Stomach (tissue), 9 donors: ENCODE results near the gene IL12RB2. TPM values are rescaled to one million over a fixed set of nuclear protein-coding genes. Genes with fewer than 3 reads are reported as not detected.

Experiments
- DNase-seq, 2 donors: peaks; one replicate each; pipeline versions ENCODE4 v3.0.0 to v3.0.0-alpha.2; 2013 to 2019
- H3K27ac ChIP-seq, 5 donors: fragments of 200-600 bp in 4 of 5; sonication (generic) in 4 of 5; one replicate each; pipeline ENCODE4 v1.5.1; 2013 to 2019; ENCODE audit warnings: mild to moderate bottlenecking in 1 of 5, moderate library complexity in 1 of 5
- H3K27me3 ChIP-seq, 3 donors: fragments of 200-600 bp; sonication (generic); one replicate each; pipeline ENCODE4 v1.5.1; 2017 to 2019; ENCODE audit warnings: mixed run types in 1 of 3
- H3K36me3 ChIP-seq, 4 donors: fragments of 200-600 bp; sonication (generic); 1 replicate in 3 of 4; 2 replicates in 1 of 4; pipeline ENCODE4 v1.5.1; 2016 to 2019
- H3K4me1 ChIP-seq, 4 donors: fragments of 200-600 bp; sonication (generic); one replicate each; pipeline ENCODE4 v1.5.1; 2016 to 2019
- H3K4me3 ChIP-seq, 4 donors: fragments of 200-600 bp; sonication (generic) in 3 of 4; one replicate each; pipeline ENCODE4 v1.5.1; 2016 to 2019; ENCODE audit warnings: mild to moderate bottlenecking in 1 of 4
- H3K9me3 ChIP-seq, 4 donors: fragments of 200-600 bp; sonication (generic); one replicate each; pipeline ENCODE4 v1.5.1; 2016 to 2019
- EP300 ChIP-seq: sonication (generic); formaldehyde crosslinking; IDR thresholded peaks from one replicate; pipeline ENCODE4 v1.6.1; 2017; ENCODE audit warnings: antibody characterized with exemption
- POLR2A ChIP-seq, 4 donors: fragments of 450-650 bp; IDR thresholded peaks; one replicate each; pipeline ENCODE4 v1.6.1; 2016; ENCODE audit warnings: antibody characterized with exemption in 4 of 4, control low read depth in 2 of 4, mild to moderate bottlenecking in 1 of 4, moderate library complexity in 1 of 4
- POLR2AphosphoS5 ChIP-seq, 3 donors: sonication (generic); formaldehyde crosslinking; IDR thresholded peaks; one replicate each; pipeline ENCODE4 v1.6.1; 2016; ENCODE audit warnings: antibody characterized with exemption in 3 of 3
- WGBS, 5 donors: extraction: QIAGEN DNeasy Blood & Tissue Kit in 3 of 5; methylation state at CpG; one replicate each; pipeline versions ENCODE4 v1.1.5 to v1.1.7; 2013 to 2018; 5-methylcytosine and 5-hydroxymethylcytosine counted together
- intact Hi-C: fragments of 100-400 bp; cut with DNase I; formaldehyde crosslinking; loops from one replicate; pipeline ENCODE4 v1.15.1; 2023; ENCODE audit warnings: low total_unique reads
- polyA plus RNA-seq, 3 donors: library from polyadenylated mRNA; stranded (reverse); fragments of 200-250 nt; gene quantifications; one replicate each; pipeline ENCODE4 v1.2.3, GENCODE V29; 2013
- total RNA-seq, 5 donors: library from RNA; depleted of rRNA; stranded (reverse); fragments of >200 nt; gene quantifications; one replicate each; pipeline versions ENCODE4 v1.1.0 to v1.2.3, GENCODE V29; 2014 to 2016
- TF ChIP-seq, protein P1 (sequence below), 7 experiments: fragments of 450-650 bp in 4 of 7; fragments of 200-600 bp in 3 of 7; sonication (generic) in 3 of 7; IDR thresholded peaks; one replicate each; pipeline ENCODE4 v1.5.1; 2016 to 2019; ENCODE audit warnings: antibody characterized with exemption in 7 of 7, control low read depth in 2 of 7, mild to moderate bottlenecking in 1 of 7
- donor health status: healthy with polysubstance abuse.
- donor health status: Bipolar disorder and iron deficiency.
- donor health status: healthy.

IL12RB2 gene
- total and polyA plus RNA-seq, 8 donors: 0.06 to 1.2 (median 0.29) TPM; not detected in 3

DNA sequence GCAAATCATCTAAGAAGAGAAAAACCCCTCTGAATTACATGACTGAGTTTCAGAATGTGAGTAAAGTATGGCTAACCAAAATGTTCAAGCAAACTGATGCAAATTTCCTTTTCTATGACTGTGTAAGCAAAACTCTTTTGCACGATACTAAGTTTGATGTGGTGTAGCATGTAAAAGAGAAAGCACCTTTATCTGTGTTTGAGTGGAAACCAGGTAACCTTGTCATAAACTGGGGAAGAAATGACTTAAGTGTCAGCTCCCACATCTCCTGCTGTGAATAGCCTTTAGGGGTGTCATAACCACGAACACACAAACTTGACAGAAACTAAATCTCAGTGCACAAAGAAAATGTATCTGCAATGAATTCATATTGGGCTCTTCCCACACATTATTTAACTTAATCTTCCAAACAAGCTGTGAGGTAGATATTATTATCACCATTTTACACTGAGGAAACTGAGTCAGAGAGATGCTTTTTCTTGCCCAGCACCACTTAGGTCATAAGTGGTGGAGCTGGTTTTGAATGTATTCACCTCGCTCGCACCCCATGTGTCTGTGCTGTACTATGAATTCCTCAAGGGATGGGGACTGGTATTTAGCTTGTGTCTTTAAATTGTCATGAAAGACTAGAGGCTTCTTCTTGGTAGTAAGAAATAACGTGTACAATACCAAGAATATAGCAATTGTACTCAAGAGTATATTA, 32.9 kb upstream of the IL12RB2 start:
- H3K4me1 ChIP-seq: no peaks in the 10 kb centered on the region
- H3K4me3 ChIP-seq: no peak overlapping the region
- H3K9me3 ChIP-seq: peaks cover 0 to 9% (median 3%) of the 10 kb centered on the region in 4 donors
- no peaks in the 10 kb centered on the region for H3K27me3 ChIP-seq
- no peak overlapping the region for H3K27ac ChIP-seq
- H3K36me3 ChIP-seq: no peaks in the 10 kb centered on the region
- WGBS, 5 donors: 73 to 84% (median 77%) methylated on average over 5 of the region's 5 CpGs
- DNase-seq: peak in 1 of 2 donors; percentile 44
- no peak for TF ChIP-seq POLR2A (IDR thresholded peaks at IDR 0.05)
- TF ChIP-seq, protein P1, sequence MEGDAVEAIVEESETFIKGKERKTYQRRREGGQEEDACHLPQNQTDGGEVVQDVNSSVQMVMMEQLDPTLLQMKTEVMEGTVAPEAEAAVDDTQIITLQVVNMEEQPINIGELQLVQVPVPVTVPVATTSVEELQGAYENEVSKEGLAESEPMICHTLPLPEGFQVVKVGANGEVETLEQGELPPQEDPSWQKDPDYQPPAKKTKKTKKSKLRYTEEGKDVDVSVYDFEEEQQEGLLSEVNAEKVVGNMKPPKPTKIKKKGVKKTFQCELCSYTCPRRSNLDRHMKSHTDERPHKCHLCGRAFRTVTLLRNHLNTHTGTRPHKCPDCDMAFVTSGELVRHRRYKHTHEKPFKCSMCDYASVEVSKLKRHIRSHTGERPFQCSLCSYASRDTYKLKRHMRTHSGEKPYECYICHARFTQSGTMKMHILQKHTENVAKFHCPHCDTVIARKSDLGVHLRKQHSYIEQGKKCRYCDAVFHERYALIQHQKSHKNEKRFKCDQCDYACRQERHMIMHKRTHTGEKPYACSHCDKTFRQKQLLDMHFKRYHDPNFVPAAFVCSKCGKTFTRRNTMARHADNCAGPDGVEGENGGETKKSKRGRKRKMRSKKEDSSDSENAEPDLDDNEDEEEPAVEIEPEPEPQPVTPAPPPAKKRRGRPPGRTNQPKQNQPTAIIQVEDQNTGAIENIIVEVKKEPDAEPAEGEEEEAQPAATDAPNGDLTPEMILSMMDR (IDR thresholded peaks at IDR 0.05): no peak
- no peak for TF ChIP-seq EP300
- TF ChIP-seq POLR2AphosphoS5 (IDR thresholded peaks at IDR 0.05): no peak
- intact Hi-C loops: no loop called here

DNA sequence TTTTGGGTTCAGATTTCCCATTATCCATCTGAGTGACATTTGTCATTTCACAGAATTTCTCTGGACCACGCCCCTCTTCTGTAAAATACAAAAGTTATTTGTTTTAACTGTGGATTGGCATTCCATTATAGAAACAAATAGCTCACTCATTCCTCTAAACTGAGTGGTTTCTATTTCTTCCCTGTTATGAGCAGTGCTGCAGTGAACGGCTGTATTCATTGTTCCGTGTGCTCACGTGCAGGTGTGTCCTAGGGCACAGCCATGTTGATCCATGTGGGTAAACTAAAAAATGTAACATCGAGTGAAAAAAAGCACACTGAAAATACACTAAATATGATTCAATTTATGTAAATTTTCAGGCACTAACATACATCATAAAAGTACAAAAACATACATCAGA, 27.0 kb upstream of the IL12RB2 start:
- Histone ChIP-seq H3K27ac (no peak overlapping the region), H3K9me3 (no peaks in the 10 kb centered on the region), H3K36me3 (no peaks in the 10 kb centered on the region), H3K27me3 (no peaks in the 10 kb centered on the region), H3K4me1 (peaks cover 0 to 8% (median 2%) of the 10 kb centered on the region in 4 donors), H3K4me3 (no peak overlapping the region)
- intact Hi-C loops: no loop called here
- peak in 1 of 2 donors; percentile 47 for DNase-seq
- WGBS, 5 donors: 26 to 64% (median 45%) methylated on average over 5 of the region's 5 CpGs
- no peak for TF ChIP-seq POLR2AphosphoS5 (IDR thresholded peaks at IDR 0.05)
- TF ChIP-seq EP300: no peak
- no peak for TF ChIP-seq POLR2A (IDR thresholded peaks at IDR 0.05)
- TF ChIP-seq, protein P1 (IDR thresholded peaks at IDR 0.05): no peak

DNA sequence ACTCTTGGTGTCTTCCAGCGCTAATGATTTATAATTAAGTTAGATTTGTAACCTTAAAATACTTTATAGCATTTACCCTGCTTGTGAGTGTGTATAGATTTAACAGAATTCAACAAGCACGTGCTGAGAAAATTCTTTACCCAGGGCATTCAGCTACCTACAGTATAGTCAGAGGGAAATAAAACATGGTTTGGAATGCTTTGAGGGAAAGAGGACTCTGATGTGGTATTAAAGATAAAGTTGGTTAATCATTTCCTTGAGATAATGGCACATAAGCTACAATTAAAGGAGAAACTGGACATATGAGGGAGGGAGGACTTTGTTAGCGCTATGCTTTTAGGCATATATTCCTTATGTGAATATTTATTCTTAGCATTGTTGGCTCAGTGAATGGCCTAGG, 26.4 kb upstream of the IL12RB2 start:
- peak in 1 of 3 donors; percentile 10 for TF ChIP-seq POLR2AphosphoS5 (IDR thresholded peaks at IDR 0.05)
- TF ChIP-seq EP300: no peak
- no peak for TF ChIP-seq POLR2A (IDR thresholded peaks at IDR 0.05)
- TF ChIP-seq, protein P1 (IDR thresholded peaks at IDR 0.05): no peak
- Histone ChIP-seq H3K27me3 (no peaks in the 10 kb centered on the region), H3K9me3 (no peaks in the 10 kb centered on the region), H3K4me3 (no peak overlapping the region), H3K36me3 (no peaks in the 10 kb centered on the region), H3K4me1 (peaks cover 0 to 8% (median 2%) of the 10 kb centered on the region in 4 donors), H3K27ac (no peak overlapping the region)
- DNase-seq: peak in 1 of 2 donors; percentile 64
- WGBS, 5 donors: 27 to 51% (median 39%) methylated on average over 3 of the region's 3 CpGs
- intact Hi-C loops: no loop called here

DNA sequence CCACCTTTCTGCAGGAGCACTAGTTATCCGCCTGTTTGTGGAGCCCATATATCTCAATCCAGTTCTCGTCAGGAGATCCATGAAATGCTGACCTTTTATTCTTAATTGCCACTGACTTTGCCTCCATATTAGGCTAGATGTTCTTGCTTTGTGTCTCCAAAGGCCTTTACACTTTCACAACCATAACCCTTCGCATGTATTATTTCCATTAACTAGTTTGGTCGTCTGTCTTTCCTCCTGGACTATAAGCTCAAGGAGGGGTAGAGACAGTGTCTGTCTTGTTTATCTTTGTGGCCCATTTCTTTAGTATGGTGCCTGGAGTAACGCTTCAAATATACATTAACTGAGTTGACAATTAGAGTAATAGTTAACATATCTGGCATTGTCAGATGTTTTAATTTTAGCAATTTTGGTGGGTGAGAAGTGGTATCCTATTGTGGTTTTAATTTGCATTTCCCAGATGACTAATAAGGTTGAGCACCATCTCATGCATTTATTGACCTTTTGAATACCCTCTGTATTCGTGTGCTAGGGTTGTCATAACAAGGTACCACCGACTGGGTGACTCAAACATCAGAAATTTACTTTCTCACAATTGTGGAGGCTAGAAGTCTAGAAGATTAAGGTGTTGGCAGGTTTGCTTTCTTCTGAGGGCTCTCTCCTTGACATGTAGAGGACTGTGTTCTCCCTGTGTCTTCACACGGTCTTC, 21.7 kb upstream of the IL12RB2 start:
- DNase-seq: no peak
- Histone ChIP-seq H3K4me1 (peaks cover 0 to 5% (median 2%) of the 10 kb centered on the region in 4 donors), H3K36me3 (no peaks in the 10 kb centered on the region), H3K27ac (no peak overlapping the region), H3K4me3 (no peak overlapping the region), H3K27me3 (no peaks in the 10 kb centered on the region), H3K9me3 (no peaks in the 10 kb centered on the region)
- intact Hi-C loops: no loop called here
- no peak for TF ChIP-seq POLR2AphosphoS5 (IDR thresholded peaks at IDR 0.05)
- no peak for TF ChIP-seq POLR2A (IDR thresholded peaks at IDR 0.05)
- TF ChIP-seq, protein P1 (IDR thresholded peaks at IDR 0.05): no peak
- no peak for TF ChIP-seq EP300
- WGBS, 5 donors: 83 to 87% (median 84%) methylated on average over 8 of the region's 8 CpGs
